GM19240 (cell line): ENCODE results near the gene SRP68.
"Not testable (repeated sequence)": the region's sequence is repeated elsewhere in the genome, so short reads cannot be mapped to it uniquely, and the experiment has no call there.

Experiments
- DNase-seq: peaks from one replicate; pipeline ENCODE4 v3.0.0; 2011; ENCODE audit warnings: low spot score; ENCODE audit not compliant: insufficient read length

Gene SRP68

GRCh38 chr17:76076765-76077583, 4.7 kb upstream of the SRP68 start:
- DNase-seq: no peak

- DNase-seq: no peak
These were observed 3.9 kb upstream of the SRP68 start for GRCh38 chr17:76076146-76076764.

GRCh38 chr17:76075364-76076145, 3.2 kb upstream of the SRP68 start:
- DNase-seq: no peak

- no peak for DNase-seq
These were observed 2.4 kb upstream of the SRP68 start, which contains the start of gene GALR2 for GRCh38 chr17:76074390-76075363. Gene GALR2, plus strand, starts transcription at chr17:76074781. Its CDS starts 103 bp downstream, at chr17:76074884.

GRCh38 chr17:76071531-76072147, 678 bp downstream of the SRP68 start:
- DNase-seq: no peak

GRCh38 chr17:76065775-76066174, 6.5 kb downstream of the SRP68 start:
- DNase-seq: no peak

- no peak for DNase-seq
These were observed 8.3 kb downstream of the SRP68 start for GRCh38 chr17:76063875-76064546.

GRCh38 chr17:76058264-76058663, 14.1 kb downstream of the SRP68 start:
- not testable (repeated sequence) for DNase-seq

GRCh38 chr17:76056882-76057281, 15.4 kb downstream of the SRP68 start:
- no peak for DNase-seq

GRCh38 chr17:76054112-76054476, 18.2 kb downstream of the SRP68 start:
- no peak for DNase-seq

GRCh38 chr17:76053246-76054111, 18.8 kb downstream of the SRP68 start:
- no peak for DNase-seq

GRCh38 chr17:76051561-76051960, 20.8 kb downstream of the SRP68 start:
- DNase-seq: no peak

GRCh38 chr17:76050538-76051467, 21.5 kb downstream of the SRP68 start:
- no peak for DNase-seq

- no peak for DNase-seq
These were observed 22.3 kb downstream of the SRP68 start for GRCh38 chr17:76049836-76050537.

GRCh38 chr17:76049239-76049638, 23.1 kb downstream of the SRP68 start:
- DNase-seq: no peak

- DNase-seq: no peak
These were observed 23.6 kb downstream of the SRP68 start for GRCh38 chr17:76048711-76049110.

- DNase-seq: no peak
These were observed 24.2 kb downstream of the SRP68 start for GRCh38 chr17:76048025-76048605.
